K562 (cell line): Measurements from ENCODE around the gene WDR76. TPM values are rescaled to one million over a fixed set of nuclear protein-coding genes. Genes with fewer than 3 reads are reported as not detected.

Experiments
- ARID1B ChIP-seq: fragments of 450-650 bp; IDR thresholded peaks from 2 replicates; pipeline ENCODE4 v1.6.1; 2016; ENCODE audit warnings: antibody characterized with exemption, mild to moderate bottlenecking, inconsistent platforms
- ATF3 ChIP-seq, 2 experiments: fragments of 450-650 bp in 1 of 2; sonication (generic) in 1 of 2; formaldehyde crosslinking in 1 of 2; IDR thresholded peaks in 1 of 2; conservative IDR thresholded peaks in 1 of 2; 2 replicates each; pipeline versions ENCODE4 v1.6.1 to v1.8.1; 2016 to 2023; ENCODE audit warnings: mild to moderate bottlenecking in 2 of 2, moderate library complexity in 2 of 2, inconsistent platforms in 1 of 2, missing genetic modification reagents in 1 of 2
- BHLHE40 ChIP-seq: IDR thresholded peaks from 2 replicates; pipeline ENCODE4 v1.6.1; 2011; ENCODE audit warnings: low read length, improper control_type of control experiment
- E2F5 ChIP-seq: sonication (generic); formaldehyde crosslinking; IDR thresholded peaks from 2 replicates; pipeline ENCODE4 v1.8.0; 2022; ENCODE audit warnings: mild to moderate bottlenecking, missing genetic modification reagents
- ELK3 ChIP-seq: fragments of 450-650 bp; formaldehyde crosslinking; IDR thresholded peaks from 2 replicates; pipeline ENCODE4 v1.4.0; 2020; ENCODE audit warnings: mild to moderate bottlenecking
- MAX ChIP-seq: sonication (generic); formaldehyde crosslinking; IDR thresholded peaks from 2 replicates; pipeline ENCODE4 v1.9.0; 2022; ENCODE audit warnings: mild to moderate bottlenecking, missing genetic modification reagents
- NBN ChIP-seq: fragments of 450-650 bp; IDR thresholded peaks from 2 replicates; pipeline ENCODE4 v1.6.1; 2016; ENCODE audit warnings: low read depth, mild to moderate bottlenecking
- POLR2B ChIP-seq: fragments of 450-650 bp; IDR thresholded peaks from 2 replicates; pipeline ENCODE4 v1.6.1; 2018; ENCODE audit warnings: low read depth; ENCODE audit not compliant: partially characterized antibody
- TEAD4 ChIP-seq, 2 experiments: sonication (generic) in 1 of 2; formaldehyde crosslinking in 1 of 2; IDR thresholded peaks; 2 replicates each; pipeline versions ENCODE4 v1.6.1 to v1.8.0; 2012 to 2022; ENCODE audit warnings: borderline replicate concordance in 1 of 2, inconsistent platforms in 1 of 2, low read length in 1 of 2, mild to moderate bottlenecking in 1 of 2, missing genetic modification reagents in 1 of 2
- ZNF57 ChIP-seq: fragments of 450-650 bp; formaldehyde crosslinking; IDR thresholded peaks from 2 replicates; pipeline ENCODE4 v1.4.0; 2020; ENCODE audit warnings: mild to moderate bottlenecking, moderate library complexity
- polyA plus RNA-seq, 8 experiments: library from polyadenylated mRNA; depleted of rRNA in 4 of 8; stranded (reverse) in 5 of 8; unstranded in 3 of 8; fragments of >200 nt; fragmentation: Nextera tagmentation in 2 of 8; fragmentation: Illumina TruSeq in 1 of 8; extraction: Ambion mirVana in 2 of 8; extraction: Trizol in 1 of 8; gene quantifications; 2 replicates each; pipeline versions ENCODE4 v1.2.1 to v1.2.3, GENCODE V29; 2011 to 2014; ENCODE audit warnings: inconsistent platforms in 1 of 8, missing spikeins in 1 of 8
- total RNA-seq, 7 experiments: library from RNA; depleted of rRNA in 6 of 7; stranded (reverse); fragments of >200 nt in 6 of 7; fragmentation: Illumina TruSeq in 2 of 7; extraction: Trizol in 2 of 7; gene quantifications; 2 replicates each; pipeline versions ENCODE4 v1.2.1 to v1.2.3, GENCODE V29; 2011 to 2021; ENCODE audit warnings: low replicate concordance in 1 of 7
- TF ChIP-seq, protein P1 (sequence below): fragments of 450-650 bp; IDR thresholded peaks from 2 replicates; pipeline ENCODE4 v1.6.1; 2016; ENCODE audit warnings: mild to moderate bottlenecking, moderate library complexity

Gene WDR76
- total and polyA plus RNA-seq, 9 of the 15 experiments (the other 6 are each of a cell fraction or from before 2014, with no cell fraction given) = 9.8 to 69.5 (median 44.4) TPM

GRCh38 chr15:43791993-43792760, 34.6 kb upstream of the WDR76 start, which contains the start of gene SERF2 (continued):
- TF ChIP-seq, protein P1, sequence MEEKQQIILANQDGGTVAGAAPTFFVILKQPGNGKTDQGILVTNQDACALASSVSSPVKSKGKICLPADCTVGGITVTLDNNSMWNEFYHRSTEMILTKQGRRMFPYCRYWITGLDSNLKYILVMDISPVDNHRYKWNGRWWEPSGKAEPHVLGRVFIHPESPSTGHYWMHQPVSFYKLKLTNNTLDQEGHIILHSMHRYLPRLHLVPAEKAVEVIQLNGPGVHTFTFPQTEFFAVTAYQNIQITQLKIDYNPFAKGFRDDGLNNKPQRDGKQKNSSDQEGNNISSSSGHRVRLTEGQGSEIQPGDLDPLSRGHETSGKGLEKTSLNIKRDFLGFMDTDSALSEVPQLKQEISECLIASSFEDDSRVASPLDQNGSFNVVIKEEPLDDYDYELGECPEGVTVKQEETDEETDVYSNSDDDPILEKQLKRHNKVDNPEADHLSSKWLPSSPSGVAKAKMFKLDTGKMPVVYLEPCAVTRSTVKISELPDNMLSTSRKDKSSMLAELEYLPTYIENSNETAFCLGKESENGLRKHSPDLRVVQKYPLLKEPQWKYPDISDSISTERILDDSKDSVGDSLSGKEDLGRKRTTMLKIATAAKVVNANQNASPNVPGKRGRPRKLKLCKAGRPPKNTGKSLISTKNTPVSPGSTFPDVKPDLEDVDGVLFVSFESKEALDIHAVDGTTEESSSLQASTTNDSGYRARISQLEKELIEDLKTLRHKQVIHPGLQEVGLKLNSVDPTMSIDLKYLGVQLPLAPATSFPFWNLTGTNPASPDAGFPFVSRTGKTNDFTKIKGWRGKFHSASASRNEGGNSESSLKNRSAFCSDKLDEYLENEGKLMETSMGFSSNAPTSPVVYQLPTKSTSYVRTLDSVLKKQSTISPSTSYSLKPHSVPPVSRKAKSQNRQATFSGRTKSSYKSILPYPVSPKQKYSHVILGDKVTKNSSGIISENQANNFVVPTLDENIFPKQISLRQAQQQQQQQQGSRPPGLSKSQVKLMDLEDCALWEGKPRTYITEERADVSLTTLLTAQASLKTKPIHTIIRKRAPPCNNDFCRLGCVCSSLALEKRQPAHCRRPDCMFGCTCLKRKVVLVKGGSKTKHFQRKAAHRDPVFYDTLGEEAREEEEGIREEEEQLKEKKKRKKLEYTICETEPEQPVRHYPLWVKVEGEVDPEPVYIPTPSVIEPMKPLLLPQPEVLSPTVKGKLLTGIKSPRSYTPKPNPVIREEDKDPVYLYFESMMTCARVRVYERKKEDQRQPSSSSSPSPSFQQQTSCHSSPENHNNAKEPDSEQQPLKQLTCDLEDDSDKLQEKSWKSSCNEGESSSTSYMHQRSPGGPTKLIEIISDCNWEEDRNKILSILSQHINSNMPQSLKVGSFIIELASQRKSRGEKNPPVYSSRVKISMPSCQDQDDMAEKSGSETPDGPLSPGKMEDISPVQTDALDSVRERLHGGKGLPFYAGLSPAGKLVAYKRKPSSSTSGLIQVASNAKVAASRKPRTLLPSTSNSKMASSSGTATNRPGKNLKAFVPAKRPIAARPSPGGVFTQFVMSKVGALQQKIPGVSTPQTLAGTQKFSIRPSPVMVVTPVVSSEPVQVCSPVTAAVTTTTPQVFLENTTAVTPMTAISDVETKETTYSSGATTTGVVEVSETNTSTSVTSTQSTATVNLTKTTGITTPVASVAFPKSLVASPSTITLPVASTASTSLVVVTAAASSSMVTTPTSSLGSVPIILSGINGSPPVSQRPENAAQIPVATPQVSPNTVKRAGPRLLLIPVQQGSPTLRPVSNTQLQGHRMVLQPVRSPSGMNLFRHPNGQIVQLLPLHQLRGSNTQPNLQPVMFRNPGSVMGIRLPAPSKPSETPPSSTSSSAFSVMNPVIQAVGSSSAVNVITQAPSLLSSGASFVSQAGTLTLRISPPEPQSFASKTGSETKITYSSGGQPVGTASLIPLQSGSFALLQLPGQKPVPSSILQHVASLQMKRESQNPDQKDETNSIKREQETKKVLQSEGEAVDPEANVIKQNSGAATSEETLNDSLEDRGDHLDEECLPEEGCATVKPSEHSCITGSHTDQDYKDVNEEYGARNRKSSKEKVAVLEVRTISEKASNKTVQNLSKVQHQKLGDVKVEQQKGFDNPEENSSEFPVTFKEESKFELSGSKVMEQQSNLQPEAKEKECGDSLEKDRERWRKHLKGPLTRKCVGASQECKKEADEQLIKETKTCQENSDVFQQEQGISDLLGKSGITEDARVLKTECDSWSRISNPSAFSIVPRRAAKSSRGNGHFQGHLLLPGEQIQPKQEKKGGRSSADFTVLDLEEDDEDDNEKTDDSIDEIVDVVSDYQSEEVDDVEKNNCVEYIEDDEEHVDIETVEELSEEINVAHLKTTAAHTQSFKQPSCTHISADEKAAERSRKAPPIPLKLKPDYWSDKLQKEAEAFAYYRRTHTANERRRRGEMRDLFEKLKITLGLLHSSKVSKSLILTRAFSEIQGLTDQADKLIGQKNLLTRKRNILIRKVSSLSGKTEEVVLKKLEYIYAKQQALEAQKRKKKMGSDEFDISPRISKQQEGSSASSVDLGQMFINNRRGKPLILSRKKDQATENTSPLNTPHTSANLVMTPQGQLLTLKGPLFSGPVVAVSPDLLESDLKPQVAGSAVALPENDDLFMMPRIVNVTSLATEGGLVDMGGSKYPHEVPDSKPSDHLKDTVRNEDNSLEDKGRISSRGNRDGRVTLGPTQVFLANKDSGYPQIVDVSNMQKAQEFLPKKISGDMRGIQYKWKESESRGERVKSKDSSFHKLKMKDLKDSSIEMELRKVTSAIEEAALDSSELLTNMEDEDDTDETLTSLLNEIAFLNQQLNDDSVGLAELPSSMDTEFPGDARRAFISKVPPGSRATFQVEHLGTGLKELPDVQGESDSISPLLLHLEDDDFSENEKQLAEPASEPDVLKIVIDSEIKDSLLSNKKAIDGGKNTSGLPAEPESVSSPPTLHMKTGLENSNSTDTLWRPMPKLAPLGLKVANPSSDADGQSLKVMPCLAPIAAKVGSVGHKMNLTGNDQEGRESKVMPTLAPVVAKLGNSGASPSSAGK = peak; percentile 94; the same call in 1 of the 2 replicates
- peak; percentile 17; the same call in 1 of the 2 replicates for TF ChIP-seq NBN
- TF ChIP-seq E2F5 (CRISPR knock-in tag) = no peak; the same call in 1 of the 2 replicates
- no peak for TF ChIP-seq ELK3 (CRISPR knock-in tag)
- TF ChIP-seq BHLHE40 = peak; percentile 99
- TF ChIP-seq ARID1B = peak; percentile 45; the same call in 1 of the 2 replicates
- peak; percentile 97 for TF ChIP-seq MAX (CRISPR knock-in tag)
- TF ChIP-seq ATF3 (IDR thresholded peaks at IDR 0.05) = peak; percentile 90
- TF ChIP-seq ATF3 (CRISPR knock-in tag; conservative IDR thresholded peaks at IDR 0.05) = no peak; the same call in 1 of the 2 replicates
- TF ChIP-seq TEAD4 (IDR thresholded peaks at IDR 0.05; ENCODE audit: low read length) = no peak
- no peak for TF ChIP-seq TEAD4 (CRISPR knock-in tag; IDR thresholded peaks at IDR 0.05; ENCODE audit: borderline replicate concordance)
- peak; percentile 98 for TF ChIP-seq POLR2B
- TF ChIP-seq ZNF57 (CRISPR knock-in tag) = no peak
